TTC549 (cell line): ENCODE results near the gene SLC24A3.

Experiments
- FAIRE-seq: peaks from 2 replicates; lab custom pipeline; 2012; peaks lifted over from hg19 to GRCh38; lab: Jason Lieb, UNC

SLC24A3 gene

DNA sequence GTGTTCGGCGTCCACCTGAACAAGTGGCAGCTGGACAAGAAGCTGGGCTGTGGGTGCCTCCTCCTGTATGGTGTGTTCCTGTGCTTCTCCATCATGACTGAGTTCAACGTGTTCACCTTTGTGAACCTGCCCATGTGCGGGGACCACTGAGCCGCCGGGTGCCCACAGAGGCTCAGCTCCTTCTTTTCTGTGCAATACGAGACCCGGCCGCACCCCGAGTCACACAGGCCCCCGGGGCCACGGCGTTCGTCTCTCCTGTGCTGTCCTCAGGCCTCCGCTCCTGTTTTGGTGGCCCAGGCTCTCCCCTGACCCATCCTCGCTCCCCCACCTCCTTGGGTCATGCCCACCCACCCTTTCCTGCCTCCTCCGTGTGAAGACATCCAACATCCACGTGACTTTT lies 508.5 kb downstream of the SLC24A3 start:
- FAIRE-seq, result no peak

DNA sequence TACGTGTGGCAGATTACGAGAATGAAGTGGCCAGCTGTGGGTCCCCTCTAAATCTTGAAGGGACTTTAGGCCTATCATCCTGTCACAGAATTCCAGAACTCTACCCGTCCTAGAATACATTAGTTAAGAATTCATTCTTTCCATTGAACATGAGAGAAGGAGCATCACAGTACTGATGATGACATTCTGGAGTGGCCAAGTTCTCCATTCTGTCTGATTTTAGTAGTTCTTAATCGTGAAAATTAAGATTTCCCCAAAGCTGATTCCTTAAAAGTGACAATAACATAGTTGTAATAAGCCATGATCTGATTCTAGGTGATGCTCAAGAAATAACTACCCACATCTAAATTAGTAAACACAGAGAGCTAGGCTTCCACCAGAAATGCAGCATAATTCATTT lies 510.6 kb downstream of the SLC24A3 start:
- FAIRE-seq, result no peak

- no peak for FAIRE-seq
Observed at GRCh38 chr20:19723813-19724430, 511.5 kb downstream of the SLC24A3 start.

DNA sequence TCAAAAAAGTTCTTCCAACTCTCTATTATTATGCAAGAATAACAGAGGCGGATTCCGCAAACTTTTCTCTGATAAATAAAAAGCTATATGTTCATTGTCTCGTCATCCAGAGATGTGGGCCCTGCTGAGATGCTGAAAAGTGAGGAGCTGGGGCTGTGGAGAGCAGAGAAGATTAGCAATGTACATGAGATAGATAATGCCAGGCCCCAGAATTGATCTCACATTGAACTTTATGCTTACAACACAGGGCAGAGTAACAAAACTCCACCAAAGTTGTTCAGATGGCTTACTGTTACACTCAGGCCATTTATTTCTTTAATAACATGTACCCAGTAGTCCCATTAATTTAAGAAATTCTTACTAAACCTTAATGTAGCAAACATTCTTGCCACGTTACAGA lies 512.9 kb downstream of the SLC24A3 start:
- no peak for FAIRE-seq

DNA sequence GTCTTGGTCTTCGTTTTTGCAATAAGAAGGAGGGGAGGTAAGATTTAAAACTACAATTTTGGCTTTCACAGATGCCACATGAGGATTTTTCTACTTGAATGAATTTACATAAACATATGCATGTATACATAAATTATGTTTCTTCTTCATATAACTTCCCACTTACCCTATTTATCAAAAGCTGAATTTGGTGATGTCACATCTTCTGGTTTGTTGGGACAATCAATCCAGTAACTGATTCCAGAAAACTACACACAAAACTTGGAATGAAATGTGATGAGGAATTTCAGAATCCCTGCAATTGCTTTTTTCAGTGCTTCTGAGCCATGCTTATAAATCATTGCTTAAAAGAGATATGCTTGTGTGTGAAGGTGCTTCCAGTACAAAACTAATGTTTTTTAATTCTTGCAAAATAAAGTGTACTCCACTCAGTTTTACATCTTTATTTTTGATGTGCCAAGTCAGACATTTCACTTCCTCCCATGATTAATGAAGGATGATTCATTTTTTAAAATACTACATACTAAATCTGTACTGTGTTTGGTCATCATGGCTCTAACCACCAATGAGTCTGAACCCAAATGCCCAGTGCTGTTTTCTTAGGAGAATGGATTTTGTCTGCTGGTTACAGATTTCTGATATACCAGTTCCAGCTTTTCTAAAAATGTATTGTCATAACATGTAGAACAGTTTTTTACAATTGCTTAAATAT lies 513.5 kb downstream of the SLC24A3 start:
- no peak for FAIRE-seq

DNA sequence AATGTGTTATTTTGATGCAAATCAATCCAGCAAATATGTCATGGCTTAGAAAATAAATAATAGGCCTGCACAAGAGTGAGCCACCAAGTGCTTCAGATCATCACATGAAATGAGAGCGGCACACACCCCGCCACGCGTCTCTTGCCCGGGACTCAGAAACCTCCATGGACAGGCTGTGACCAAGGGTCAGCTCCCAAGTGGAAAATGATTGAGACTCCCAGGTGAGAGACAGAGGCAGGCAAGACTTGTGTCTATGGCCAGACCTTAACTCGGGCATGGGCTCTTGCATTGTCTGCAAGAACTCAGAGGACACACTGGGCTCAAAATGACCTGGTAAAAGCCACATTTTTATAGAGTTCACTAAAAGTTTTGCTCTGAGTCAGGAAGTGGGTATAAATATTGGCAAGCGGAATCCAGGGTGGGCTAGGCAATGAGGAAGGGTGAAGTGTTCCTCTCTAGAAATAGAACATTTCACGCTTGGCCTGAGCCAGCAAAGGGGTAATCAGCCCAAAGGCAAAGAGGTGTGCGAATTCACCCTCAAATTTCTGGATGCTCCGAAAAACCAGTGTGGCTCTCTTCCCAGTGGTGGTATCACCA lies 514.9 kb downstream of the SLC24A3 start:
- no peak for FAIRE-seq

- no peak for FAIRE-seq
Observed at GRCh38 chr20:19729672-19730071, 517.2 kb downstream of the SLC24A3 start.

- FAIRE-seq, result no peak
Observed at GRCh38 chr20:19730706-19731105, 518.3 kb downstream of the SLC24A3 start.

DNA sequence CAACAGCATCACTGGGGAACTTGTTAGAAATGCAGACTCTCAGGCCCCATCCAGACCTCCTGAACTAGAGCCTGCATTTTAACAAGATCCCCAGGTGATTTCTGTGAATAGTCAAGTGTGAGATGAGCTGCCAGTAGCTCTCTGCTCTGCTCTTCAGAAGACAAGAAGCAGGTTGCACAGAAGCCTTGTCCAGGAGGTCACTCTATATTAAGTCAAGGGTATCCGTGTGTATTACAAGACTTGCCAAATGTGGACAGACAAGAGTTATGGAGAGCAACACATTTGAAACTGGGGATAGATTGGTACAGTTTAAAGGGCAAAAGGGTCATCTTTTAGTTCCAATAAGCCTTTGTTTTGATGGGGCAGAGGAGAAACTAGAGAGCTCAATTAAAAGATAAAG lies 522.4 kb downstream of the SLC24A3 start:
- FAIRE-seq, result no peak

- no peak for FAIRE-seq
Observed at GRCh38 chr20:19735446-19735845, 523.0 kb downstream of the SLC24A3 start.

GRCh38 chr20:19737025-19737424 lies 524.6 kb downstream of the SLC24A3 start:
- FAIRE-seq, result no peak

DNA sequence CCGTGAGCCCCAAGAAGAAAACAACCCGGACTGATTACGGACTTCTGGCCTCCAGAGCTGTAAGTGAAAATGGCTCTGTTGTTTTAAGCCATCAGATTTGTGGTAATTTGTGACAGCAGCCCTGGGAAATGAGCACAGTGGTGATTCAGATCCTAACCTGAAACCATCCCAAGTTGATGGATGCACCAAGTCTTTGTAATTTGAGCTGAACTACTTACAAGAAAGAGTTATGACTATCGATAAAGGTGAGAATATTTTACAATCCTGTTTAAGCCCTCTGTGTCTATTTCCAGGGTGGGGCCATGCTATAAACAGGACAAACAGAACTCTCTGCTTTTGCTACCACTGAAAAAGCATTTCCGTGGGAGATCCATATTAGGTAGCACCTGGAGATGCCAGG lies 526.5 kb downstream of the SLC24A3 start:
- no peak for FAIRE-seq

DNA sequence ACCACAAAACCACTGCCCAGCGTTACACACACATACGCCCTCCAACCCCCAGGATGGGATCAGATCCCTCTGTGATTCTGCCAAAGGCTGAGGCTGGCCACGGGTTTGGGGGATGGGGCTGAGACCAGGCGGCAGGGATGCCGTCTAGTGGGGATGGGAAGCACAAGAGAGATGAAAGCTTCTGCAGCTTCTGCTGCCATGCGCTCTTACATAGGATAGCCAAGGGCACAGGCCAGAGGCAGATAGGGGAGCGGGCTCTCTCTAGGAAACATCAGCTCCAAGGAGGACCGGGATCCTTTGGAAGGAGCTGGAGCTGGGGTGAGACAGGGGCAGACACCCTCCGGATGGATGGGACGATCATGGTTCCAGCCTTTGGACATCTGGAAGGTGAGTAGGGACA lies 526.9 kb downstream of the SLC24A3 start:
- FAIRE-seq, result no peak

- FAIRE-seq, result no peak
Observed at GRCh38 chr20:19740512-19740911, 528.1 kb downstream of the SLC24A3 start.

- no peak for FAIRE-seq
Observed at GRCh38 chr20:19741924-19742323, 529.5 kb downstream of the SLC24A3 start.

- FAIRE-seq, result no peak
Observed at GRCh38 chr20:19742974-19743639, 530.7 kb downstream of the SLC24A3 start.

- no peak for FAIRE-seq
Observed at GRCh38 chr20:19743640-19743995, 531.2 kb downstream of the SLC24A3 start.

GRCh38 chr20:19745106-19745505 lies 532.7 kb downstream of the SLC24A3 start:
- FAIRE-seq, result no peak

DNA sequence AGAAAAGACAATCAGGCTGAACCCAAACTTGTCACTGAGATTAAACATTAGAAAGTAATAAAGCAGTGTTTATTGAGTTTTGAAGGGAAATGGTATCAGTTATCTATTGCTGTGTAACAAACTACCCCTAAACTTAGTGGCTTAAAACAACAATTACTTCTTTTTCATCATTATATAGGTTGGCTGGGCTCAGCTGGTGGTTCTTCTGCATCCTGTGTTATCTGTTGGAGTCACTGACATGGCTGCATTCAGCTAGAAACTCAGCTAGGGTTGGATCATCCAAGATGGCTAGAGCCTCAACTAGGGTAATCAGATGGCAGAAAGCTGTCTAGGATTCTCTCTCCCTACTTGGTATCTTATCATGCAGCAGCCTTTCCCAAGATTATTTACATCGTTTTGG lies 533.1 kb downstream of the SLC24A3 start:
- FAIRE-seq, result no peak

DNA sequence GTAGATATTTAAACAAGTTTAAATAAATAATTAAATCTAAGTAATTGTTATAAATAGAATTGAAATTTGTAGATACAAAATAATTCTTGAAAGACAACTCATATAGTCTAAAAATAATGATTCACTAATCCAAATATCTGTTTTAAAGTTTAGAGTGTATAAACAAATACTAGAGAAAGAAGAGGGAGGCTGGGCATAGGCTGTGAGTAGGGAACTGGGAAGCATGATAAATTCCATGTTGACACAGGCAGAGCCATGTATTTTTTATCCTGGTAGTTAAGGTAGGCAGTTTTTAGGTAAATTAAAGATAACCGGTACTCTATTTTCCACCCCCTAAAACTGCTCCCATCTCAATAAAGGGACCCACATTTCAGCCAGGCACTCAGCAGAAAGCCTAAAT lies 534.0 kb downstream of the SLC24A3 start:
- no peak for FAIRE-seq

DNA sequence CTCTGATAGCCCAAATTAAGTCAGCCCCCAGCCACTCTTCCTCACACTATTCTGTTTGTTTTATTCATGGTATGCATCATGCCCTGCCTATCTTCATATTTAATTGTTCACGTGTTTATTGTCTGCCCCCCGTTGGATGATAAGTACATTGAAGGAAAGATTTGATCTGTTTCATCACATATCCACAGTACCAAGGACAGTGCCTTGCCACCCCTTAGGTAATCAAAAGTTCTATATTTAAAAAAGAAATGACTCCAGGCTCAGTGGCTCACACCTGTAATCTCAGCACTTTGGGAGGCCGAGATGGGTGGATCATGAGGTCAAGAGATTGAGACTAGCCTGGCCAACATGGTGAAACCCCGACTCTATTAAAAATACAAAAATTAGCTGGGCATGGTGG lies 535.5 kb downstream of the SLC24A3 start:
- FAIRE-seq, result no peak

DNA sequence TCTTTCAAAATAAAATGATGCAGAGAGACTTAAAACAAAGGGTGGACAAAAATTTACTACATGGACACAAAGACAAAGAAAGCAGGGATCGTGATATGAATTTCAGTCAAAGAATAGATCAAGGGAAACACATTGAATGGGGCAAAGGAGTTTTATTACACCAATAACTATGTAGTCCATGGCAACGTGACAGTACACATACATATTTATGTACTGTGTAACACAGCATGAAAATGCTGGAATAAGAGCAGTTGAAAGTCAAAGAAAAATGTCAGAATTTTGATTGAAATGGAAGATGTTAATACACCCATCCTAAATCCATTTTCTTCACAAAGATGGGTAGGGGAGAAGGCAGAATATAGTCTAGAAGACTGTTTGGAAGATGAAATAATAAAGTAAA lies 536.2 kb downstream of the SLC24A3 start:
- no peak for FAIRE-seq

- FAIRE-seq, result no peak
Observed at GRCh38 chr20:19749618-19750071, 537.2 kb downstream of the SLC24A3 start.
